ENCODE results near the gene COX6A2.
"Not testable (repeated sequence)": the region's sequence is repeated elsewhere in the genome, so short reads cannot be mapped to it uniquely, and the experiment has no call there.

GRCh38 chr16:31417036-31417435 lies 11.1 kb downstream of the COX6A2 start:
- not testable (repeated sequence) for TF ChIP-seq POLR2A, POLR2AphosphoS5 (IDR thresholded peaks at IDR 0.05)

Data from breast epithelium (tissue), 3 donors.